Hepatocyte (in vitro differentiated cells): Measurements from ENCODE around the gene WFDC8.

Source experiments
- CTCF ChIP-seq: fragments of 200-600 bp; sonication (generic); IDR thresholded peaks from 2 replicates; pipeline ENCODE4 v1.5.1; 2016; ENCODE audit warnings: antibody characterized with exemption, mild to moderate bottlenecking; ENCODE audit not compliant: poor library complexity
- EZH2 ChIP-seq: fragments of 200-600 bp; sonication (generic); IDR thresholded peaks from 2 replicates; pipeline ENCODE4 v1.6.1; 2016; ENCODE audit warnings: antibody characterized with exemption, mild to moderate bottlenecking, borderline replicate concordance
- EZH2phosphoT487 ChIP-seq: fragments of 200-600 bp; sonication (generic); IDR thresholded peaks from one replicate; pipeline ENCODE4 v1.6.1; 2018; ENCODE audit warnings: antibody characterized with exemption, mild to moderate bottlenecking, low read depth, moderate library complexity; ENCODE audit not compliant: unreplicated experiment, severe bottlenecking

GRCh38 chr20:45550765-45551164 lies 28.3 kb downstream of the WFDC8 start:
- TF ChIP-seq CTCF, result no peak
- no peak for TF ChIP-seq EZH2
- TF ChIP-seq EZH2phosphoT487, result no peak
